HK-2 (cell line): Measurements from ENCODE around the gene NTN3.

Experiments used
- DNase-seq: peaks from one replicate; pipeline ENCODE4 v3.0.0-alpha.2; 2018; ENCODE audit not compliant: unreplicated experiment

Gene NTN3

DNA sequence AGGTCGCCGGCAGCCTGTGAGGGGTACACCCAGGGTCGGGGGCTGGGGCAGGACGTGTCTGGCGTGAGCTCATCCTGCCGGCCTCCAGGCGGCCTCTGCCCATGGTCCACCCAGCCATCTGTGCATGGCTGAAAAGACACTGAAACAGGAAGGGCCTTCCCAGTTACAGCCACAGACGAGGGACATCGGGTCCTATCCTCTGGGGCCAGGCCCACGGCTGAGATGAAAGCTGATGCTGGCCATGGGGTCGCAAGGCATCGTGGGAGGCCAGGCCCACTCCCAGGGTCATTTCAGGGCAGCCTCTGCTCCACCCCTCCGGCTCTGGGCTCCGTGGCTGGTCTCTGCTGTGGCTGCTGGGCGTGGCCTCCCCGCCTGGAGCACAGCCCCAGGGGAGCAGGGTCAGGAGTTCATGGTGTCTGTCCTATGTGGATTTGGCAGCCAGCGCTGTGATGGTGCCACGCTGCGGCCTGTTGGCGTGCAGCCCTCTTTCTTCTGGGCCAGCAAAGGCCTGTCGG lies 26.1 kb downstream of the NTN3 start:
- no peak for DNase-seq

DNA sequence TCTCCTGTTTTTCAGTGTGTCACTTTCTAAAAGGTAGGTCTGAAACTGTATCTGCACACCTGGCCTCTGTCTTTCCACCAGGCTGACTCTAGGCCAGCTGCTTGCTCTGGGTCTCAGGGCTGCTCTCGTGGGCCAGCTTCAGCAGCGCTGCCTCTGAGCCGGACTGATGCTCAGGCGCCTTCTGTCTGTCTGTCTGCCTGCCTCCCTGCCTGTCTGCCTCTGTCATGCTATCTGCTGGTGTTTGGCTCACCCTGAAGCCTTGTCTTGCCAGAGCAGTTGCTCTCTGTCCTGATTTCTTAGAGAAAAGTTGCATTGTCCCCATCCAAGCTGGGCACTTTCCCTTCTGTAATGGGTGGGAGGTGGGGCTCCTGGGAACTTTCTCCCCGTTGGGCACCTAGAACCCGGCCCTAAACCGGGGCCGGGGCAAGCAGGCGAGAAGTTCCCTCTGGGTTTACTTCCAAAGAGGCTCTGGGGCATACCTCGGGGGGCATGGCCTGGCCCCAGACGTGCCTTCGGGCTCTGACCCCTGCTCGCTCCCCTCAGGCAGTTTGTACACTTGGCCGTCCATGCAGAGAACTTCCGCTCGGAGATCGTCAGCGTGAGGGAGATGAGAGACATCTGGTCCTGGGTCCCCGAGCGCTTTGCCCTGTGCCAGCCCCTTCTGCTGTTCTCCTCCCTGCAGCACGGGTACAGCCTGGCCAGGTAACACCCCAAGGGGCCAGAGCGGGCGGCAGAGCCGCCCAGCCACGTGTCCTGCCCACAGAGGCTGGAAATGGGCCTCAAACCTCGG lies 26.8 kb downstream of the NTN3 start:
- no peak for DNase-seq

DNA sequence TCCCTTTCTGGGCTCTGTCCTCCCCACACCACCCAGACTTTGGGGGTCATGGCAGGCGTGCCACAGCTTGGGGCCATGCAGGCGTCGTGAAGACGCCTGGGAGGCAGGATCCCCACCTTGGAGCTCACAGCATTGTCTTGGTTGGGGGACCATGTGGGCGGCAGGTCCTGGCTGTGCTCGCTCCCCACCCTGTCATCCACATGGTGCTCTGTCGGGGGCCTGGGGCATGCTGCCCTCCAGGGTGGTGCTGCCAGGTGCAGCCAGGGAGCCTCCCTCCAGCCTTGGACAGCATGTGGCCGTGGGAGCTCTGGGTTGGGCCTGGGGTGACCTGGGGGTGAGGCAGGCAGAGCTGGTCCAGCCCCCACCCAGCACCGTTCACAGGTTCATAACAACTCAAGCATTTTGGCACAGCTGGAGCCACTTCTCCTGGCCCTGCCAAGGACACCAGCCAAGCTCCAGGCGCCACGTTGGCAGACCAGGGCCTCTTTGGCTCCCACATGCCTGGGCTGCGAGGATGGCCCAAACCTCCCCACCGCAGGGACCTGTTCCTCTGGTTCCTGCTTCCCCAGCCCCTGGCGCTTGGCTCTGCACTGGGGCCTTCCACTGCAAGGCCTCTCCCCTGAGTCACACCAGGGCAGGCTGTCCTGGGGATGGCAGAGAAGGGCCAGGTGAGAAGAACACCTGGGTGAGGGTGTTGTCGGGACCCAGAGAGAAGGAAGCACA lies 27.6 kb downstream of the NTN3 start:
- no peak for DNase-seq

DNA sequence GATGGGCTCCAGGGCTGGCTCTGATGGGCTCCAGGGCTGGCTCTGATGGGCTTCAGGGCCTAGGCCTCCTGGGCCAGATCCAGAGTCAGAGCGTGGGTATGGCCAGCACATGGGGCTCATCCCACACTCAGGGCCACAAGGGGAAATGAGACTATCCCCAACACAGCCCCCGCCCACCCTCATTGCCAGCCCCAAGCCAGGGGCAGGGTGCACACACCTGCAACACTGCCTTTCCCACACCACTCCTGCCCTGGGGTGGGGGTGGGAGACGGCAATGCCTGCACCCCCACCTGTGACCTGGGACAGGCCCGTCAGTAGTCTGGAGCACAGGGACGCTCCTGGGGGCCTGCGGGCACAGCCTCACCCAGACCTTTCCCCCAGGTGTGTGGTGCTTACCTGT lies 28.4 kb downstream of the NTN3 start:
- no peak for DNase-seq

DNA sequence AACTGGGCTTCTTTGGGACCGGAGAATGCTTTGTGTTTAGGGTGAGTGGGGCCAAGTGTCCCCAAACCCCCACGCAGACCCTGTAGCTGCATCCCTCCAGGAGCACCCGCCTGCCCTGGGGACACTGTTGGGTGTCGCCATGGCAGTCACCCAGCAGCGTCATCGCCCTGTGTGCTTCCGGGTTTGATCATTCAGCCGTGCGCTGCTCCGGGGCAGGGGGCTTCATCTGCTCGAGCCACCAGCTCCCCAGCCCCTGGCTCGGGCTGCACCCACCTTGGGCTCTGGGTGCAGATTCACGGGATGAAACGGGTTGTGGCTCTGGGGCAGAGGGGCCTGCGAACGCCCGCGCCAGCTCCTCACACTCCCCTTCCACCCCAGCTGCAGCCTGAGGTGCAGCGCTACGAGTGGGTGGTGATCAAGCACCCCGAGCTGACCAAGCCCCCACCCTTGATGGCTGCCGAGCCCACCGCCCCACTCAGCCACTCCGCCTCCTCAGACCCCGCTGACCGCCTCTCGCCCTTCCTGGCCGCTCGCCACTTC lies 28.9 kb downstream of the NTN3 start:
- DNase-seq, result no peak

DNA sequence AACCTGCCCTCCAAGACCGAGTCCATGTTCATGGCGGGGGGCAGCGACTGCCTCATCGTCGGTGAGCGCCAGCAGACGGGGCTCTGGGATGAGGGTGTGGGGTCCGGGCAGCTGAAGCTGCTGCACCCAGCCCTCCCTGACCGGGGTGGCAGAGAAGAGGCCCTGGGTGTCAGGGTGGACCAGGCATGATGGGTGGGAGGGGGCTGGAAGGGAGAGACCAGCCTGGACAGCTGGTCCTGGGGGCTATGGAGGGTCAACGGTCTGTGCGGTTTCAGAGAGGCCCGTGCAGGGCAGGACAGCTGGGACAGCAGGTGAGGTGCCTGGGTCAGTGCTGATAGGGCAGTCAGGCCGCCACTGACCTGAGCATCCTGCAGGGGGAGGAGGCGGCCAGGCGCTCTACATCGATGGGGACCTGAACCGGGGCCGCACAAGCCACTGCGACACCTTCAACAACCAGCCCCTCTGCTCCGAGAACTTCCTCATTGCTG lies 29.4 kb downstream of the NTN3 start:
- DNase-seq, result no peak

DNA sequence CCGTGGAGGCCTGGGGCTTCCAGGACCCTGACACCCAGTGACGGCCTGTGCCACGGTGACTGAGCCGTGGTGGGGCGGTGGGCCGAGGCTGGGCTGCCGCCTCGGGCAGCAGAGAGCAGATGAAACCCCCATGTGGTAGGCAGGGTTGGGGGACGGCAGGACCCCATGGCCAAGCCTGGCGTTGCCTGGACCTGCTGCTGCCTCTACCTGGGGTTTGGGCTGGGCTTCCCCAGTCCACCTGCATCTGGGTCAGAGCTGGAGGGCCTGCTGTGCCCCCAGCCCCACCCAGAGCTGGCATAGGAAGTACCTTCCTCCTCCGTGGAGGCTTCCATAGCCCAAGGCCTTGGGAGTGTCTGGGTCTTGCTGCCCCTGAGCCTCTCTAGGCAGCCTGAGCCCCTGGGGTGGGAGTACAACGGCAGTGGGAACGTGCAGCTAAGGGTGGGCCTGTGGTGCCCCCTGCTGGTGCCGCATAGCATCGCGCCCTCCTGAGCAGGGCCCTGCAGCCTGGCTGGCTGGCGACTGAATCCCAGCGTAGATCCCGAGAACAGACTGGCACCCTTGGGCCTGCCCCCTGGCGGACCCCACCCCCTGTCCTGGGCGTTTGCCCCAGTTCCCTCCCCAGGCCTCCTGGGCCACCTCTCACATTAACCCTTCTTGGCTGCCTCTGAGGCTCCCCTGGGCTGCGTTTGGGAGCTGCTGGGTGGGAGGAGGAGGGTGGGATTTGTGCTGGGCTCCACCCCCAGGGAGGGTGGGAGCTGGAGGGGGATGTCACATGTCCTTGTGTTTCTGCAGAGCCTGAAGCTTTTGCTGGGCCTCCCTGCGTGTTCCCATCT lies 30.0 kb downstream of the NTN3 start:
- peak; percentile 82 for DNase-seq

DNA sequence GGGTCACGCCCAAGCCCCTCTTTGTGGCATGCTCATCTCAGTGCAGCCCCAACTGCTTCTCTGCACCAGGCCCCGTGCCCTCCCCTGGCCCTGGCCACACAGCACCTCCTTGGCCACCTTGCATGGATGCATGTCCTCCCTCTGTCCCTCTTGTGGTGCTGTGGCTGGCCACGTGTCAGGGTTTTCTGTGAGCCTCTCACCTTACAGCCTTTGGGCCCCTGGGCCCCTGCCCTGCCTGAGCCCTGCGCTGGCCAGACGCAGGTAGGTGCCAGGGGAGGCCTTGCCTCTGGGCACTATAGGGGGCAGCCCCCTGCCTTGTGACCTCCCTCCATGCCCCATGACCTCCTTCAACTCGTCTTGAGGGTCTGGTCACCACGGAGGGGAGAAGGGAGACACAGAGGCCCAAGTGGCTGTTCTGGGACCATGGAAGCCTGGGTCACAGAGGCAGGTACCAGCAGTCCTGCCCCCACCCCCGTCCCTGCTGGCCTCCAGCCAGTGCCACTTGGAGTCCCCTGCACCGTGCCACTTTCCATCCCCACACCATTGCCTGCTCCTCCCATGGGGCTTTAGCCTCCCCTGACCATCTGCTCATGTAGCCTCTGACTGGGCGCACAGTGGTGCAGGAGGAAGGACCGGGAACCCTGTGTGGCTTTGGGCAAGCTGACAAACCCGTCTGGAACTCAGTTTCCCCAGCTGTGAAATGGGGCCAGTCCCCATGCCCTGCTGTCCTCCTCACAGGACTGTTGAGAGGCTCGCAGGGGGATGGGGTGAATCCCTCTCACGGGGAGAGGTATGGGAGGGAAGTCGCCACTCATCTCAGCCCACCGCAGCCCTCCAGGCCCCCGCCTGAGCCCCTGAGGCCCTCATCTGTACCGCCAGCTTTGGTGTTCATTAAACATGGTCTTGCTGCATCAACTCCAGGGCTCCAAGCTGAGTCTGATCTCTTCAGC lies 31.1 kb downstream of the NTN3 start:
- no peak for DNase-seq

DNA sequence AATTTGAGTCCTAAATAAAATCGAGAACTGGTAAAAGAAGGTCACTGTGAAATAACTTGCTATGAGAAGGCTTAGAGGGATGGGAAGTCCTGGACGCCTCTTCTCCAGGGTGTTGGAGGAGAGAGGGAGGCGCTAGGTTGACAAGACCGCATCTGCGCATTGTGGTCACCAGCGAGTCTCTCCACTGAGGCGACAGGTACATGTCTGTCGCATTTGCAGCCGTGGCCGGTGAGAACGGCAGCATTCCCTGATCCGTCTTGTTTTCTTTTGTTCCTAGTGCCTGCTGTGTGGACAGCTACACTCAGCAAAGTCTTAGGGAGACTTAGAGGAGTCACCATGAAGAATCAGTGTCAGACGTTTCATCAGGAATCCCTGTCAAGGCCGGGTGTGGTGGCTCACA lies 34.6 kb downstream of the NTN3 start:
- no peak for DNase-seq

DNA sequence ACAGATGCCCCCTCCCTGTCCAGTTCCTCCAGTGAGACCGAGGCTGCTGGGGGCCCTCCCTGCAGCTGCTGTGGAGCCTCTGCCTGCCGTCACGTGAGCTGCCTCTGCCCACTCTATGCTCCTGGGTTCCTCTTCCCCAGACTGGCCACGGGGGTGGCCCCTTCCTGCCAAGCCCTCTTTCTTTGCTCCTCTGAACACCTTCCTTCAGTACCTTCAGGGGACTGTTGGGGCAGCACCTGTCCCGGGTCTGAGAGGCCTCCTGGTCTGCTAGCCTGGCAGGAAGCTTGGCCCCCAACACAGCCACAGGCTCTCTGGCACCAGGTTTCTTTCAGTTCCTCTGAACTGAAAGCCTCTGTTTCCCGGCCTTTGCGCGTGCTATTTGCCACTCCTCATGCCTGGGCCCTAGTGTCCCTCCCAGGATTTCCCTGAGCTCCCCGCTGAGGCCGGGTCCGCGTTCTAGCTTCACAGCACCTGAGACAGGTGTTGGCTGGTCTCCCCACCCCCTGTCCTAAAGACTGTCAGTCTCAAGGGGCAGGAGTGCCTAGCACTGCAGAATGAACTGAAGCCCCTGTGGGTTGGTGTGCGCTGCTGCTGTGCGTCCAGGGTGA lies 36.1 kb downstream of the NTN3 start:
- no peak for DNase-seq

DNA sequence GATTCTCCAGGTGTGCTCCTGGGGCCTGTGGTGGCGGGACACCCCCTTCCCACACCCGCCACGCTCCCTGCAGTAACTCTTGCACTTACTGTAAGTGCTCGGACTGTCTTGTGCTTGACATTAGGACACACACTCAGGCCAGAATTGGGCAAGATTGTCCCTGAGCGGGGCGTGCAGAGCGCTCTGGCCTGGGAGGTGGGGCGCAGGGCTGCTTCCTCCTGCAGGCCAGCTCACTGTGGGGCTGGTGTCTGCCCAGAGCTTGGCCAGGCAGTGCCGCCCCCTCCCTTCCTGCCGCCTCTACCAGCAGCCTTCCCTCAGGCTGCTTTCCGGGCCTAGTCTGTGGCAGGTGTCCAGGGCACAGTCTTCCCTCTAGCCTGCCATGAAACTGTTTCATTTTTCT lies 36.6 kb downstream of the NTN3 start:
- DNase-seq, result no peak

DNA sequence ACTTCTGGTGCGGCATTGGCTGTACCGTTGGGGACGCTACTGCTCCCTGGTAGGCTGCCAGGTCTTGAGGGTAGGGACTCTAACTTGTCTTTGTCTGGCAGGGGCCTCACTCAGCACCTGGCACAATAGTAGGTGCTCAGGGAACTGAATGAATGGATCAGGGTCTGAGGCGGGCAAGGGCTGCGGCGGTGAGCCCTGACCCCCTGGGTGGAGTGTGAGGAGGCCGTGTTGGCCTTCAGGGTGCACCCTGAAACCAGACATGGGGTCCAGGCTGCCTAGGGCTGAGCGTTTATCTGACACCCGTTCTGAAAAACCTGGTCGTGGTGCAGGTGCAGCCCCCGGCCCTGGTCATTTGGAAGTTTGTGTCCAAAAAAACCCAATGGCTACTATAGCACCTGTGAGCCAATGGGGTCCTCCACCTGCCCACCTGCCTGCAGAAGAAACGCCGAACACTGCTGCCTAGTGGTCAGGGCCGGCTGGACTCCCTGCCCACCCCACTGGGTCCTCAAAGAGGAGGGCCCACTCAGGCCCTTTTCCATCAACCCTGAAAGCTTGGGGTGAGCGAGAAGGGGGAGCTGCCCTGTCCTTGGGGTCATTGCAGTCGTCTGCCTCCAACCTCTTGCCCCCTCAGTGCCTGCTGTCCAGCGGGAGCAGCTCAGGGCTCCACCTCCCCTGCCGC lies 37.8 kb downstream of the NTN3 start:
- no peak for DNase-seq

DNA sequence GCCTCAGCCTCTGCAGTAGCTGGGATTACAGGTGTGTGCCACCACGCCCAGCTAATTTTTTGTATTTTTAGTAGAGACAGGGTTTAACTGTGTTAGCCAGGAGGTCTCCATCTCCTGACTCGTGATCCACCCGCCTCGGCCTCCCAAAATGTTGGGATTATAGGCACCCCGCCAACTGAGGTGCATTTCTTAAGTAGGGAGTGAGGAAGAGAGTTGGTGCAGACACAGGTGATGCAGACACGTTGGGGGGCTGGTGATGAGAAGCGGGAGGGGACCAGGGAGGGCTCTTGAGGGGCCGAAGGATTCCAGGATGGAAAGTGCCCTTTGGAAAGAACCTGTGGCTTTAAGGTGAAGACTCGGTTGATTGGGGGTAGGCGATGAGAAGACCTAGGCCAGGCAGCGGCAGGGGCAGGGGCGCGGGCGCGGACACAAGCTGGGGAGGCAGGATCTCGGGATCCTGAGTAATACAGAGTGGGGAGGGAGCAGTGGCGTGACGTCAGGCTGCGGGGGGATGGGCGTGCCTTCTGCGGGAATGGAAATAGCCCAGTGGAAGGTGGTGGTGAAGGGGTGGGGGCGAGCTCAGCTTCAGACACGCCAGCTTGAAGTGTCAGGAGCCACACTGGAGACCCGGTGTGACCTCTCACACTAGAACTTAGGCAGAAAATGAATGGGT lies 40.2 kb downstream of the NTN3 start:
- no peak for DNase-seq

DNA sequence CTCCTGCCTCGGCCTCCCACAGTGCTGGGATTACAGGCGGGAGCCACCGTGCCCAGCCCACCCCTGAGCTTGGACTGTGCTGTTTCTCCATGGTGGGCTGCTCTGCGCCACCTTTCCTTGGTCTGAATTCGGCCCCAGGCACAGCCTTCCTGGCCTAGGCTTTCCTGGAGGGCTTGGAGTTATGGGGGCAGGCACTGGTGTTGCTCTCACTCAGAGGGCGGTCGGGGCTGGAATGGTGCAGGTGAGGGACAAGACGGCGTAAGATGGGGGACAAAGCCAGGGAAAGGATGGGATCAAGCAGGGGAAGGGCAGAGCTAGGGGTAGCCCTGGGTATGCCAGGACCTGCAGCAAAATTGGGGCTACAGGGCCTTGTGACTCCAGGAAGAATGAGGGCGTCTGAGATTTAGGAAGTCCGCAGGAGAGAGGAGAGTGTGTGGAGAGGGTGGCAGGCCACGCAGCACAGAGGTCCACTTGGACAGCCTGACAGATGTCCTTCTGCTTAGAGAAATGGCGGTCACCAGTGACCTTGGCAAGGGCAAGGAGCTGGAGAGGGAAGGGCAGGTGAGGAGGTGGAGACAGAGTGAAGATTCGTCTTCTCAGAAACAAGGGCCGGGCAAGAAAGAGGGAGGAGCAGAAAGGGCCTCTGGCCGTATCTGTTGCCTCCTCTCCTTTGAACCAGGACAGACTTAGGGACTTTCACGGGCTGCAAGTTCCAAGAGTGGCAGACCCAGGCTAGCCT lies 41.1 kb downstream of the NTN3 start:
- DNase-seq, result no peak

DNA sequence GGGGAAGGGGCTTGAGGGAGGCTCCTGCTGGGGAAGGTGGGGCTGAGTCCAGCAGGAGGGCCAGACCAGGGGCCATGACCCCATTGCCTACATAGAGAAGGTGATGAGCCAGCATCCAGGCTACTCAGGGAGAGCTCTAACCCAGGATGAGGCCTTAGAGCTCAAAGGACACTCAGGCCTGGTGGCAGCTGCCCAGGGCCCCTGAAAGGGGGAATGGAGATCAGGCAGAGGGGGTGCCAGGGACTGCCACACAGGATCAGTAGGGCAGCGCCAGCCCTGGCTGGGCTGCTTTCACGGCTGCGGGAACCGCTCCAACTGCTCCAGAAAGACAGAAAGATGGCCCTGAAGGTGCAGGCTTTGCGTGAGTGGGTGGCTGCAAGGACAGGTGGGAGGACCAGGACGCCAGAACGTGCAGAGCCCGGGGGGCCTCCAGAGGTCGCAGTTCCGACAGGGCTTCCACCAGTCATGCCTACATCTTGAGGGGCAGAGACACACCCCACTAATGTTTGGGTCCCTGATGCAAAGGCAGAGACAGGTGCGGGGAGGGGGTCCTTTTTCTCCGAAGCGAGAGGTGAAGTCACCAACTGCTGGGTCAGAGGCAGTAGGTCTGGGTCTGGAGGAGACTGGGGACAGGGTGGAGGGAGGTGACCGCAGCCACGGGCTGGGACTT lies 41.8 kb downstream of the NTN3 start:
- no peak for DNase-seq

DNA sequence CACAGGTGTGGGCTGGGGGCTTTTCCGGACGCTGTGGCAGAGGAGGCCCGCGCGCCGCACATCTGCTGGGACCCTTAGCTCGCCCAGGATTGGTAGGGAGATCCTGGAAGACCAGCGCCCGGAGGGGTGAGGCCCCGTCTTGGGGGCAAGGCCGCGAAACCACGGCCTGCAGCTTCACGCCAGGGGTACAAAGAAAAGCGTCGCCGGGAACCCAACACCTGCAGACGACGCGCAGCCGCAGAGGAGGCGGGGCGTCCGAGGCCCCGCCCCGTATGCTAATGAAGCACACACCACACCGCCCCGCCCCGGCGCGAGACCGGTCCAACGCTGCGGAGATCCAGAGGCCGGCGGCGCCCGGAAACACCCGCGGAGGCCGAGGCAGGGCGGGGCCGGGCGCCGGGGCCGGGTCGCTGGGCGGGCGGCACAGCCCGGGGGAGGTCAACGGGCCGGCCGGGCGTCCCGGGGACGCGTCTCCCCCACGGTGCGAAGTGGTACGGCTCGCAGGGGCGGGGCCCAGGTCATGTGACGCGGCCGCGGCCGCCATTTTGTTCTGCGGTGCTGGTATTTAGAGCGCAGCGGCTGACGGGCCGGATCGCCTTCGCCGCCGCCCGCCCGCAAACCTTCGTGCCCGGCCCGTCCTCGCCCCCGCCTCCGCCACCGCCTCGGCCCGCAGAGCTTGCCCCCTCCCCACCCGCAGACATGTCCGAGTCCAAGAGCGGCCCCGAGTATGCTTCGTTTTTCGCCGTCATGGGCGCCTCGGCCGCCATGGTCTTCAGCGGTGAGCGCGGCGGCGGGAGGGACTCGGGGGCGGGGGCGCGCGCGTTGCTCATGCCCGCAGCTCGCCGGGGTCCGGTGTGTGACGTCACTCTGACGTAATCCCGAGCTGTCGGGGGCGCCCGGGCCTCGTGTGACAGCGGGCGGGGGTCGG lies 42.6 kb downstream of the NTN3 start, which contains the start of gene ATP6V0C:
Gene ATP6V0C (plus strand): TSS at position 548 of the 928 bp plus-strand sequence. CDS start 152 bp downstream, at position 700.
- peak; percentile 84 for DNase-seq
